WTC11 (cell line): ENCODE results near the gene RNF145. TPM values are rescaled to one million over a fixed set of nuclear protein-coding genes. Genes with fewer than 3 reads are reported as not detected.

Source experiments
- ATAC-seq: fragments of 200-7000 bp; cut with Tn5 transposase; 2 replicates; pipeline ENCODE4 v1.10.0; 2021; ENCODE audit warnings: mild to moderate bottlenecking, moderate library complexity
- CTCF ChIA-PET: fragments of 300-600 bp; sonication (Branson Sonifier 250); formaldehyde crosslinking; loops from one replicate; lab custom pipeline; 2021; ENCODE audit warnings: antibody characterized with exemption; lab: Charles Lee
- POLR2A ChIA-PET: fragments of 350-600 bp; sonication (Branson Sonifier 250); formaldehyde crosslinking; loops from one replicate; lab custom pipeline; 2021; ENCODE audit warnings: antibody characterized with exemption; lab: Charles Lee
- DNase-seq: peaks from one replicate; pipeline ENCODE4 v3.0.0; 2021; ENCODE audit warnings: low spot score
- H3K27ac Mint-ChIP-seq: 2 replicates; pipeline ENCODE4 v1.8.0; 2021; ENCODE audit warnings: mixed read lengths
- H3K27me3 Mint-ChIP-seq: 2 replicates; pipeline ENCODE4 v1.8.0; 2021; ENCODE audit warnings: low read depth, mild to moderate bottlenecking, moderate library complexity, mixed read lengths
- H3K36me3 Mint-ChIP-seq: 2 replicates; pipeline ENCODE4 v1.8.0; 2021; ENCODE audit warnings: mixed read lengths
- H3K4me1 Mint-ChIP-seq: 2 replicates; pipeline ENCODE4 v1.8.0; 2022; ENCODE audit warnings: mixed read lengths
- H3K4me3 Mint-ChIP-seq: 2 replicates; pipeline ENCODE4 v1.8.0; 2021; ENCODE audit warnings: mild to moderate bottlenecking, moderate library complexity, mixed read lengths
- H3K9me3 Mint-ChIP-seq: 2 replicates; pipeline ENCODE4 v1.8.0; 2021; ENCODE audit warnings: mixed read lengths
- ARID4B ChIP-seq: sonication (generic); formaldehyde crosslinking; IDR thresholded peaks from 2 replicates; pipeline ENCODE4 v1.8.0; 2023; ENCODE audit warnings: missing genetic modification reagents, mild to moderate bottlenecking, borderline replicate concordance
- ATF6 ChIP-seq: sonication (generic); formaldehyde crosslinking; IDR thresholded peaks from 2 replicates; pipeline ENCODE4 v1.8.1; 2023; ENCODE audit warnings: mild to moderate bottlenecking, missing genetic modification reagents
- EMX1 ChIP-seq: fragments of 250-450 bp; sonication (Bioruptor Pico); IDR thresholded peaks from 2 replicates; pipeline ENCODE4 v1.8.0; 2021; ENCODE audit warnings: mild to moderate bottlenecking
- FOXJ3 ChIP-seq: sonication (generic); formaldehyde crosslinking; IDR thresholded peaks from 2 replicates; pipeline ENCODE4 v1.9.0; 2021; ENCODE audit warnings: missing genetic modification reagents, mild to moderate bottlenecking, borderline replicate concordance
- FOXP1 ChIP-seq: sonication (generic); formaldehyde crosslinking; IDR thresholded peaks from 2 replicates; pipeline ENCODE4 v1.8.0; 2022; ENCODE audit warnings: missing genetic modification reagents, mild to moderate bottlenecking, moderate library complexity, borderline replicate concordance
- IRF2 ChIP-seq: sonication (generic); formaldehyde crosslinking; IDR thresholded peaks from 2 replicates; pipeline ENCODE4 v1.8.0; 2022; ENCODE audit warnings: low read depth, missing genetic modification reagents, borderline replicate concordance
- NFE2L1 ChIP-seq: sonication (generic); formaldehyde crosslinking; IDR thresholded peaks from 2 replicates; pipeline ENCODE4 v1.8.1; 2023; ENCODE audit warnings: missing genetic modification reagents
- OVOL2 ChIP-seq: fragments of 250-450 bp; sonication (Bioruptor Pico); IDR thresholded peaks from 2 replicates; pipeline ENCODE4 v1.9.0; 2021; ENCODE audit warnings: mild to moderate bottlenecking, borderline replicate concordance
- PREB ChIP-seq: sonication (generic); formaldehyde crosslinking; IDR thresholded peaks from 2 replicates; pipeline ENCODE4 v1.8.1; 2022; ENCODE audit warnings: mild to moderate bottlenecking, missing genetic modification reagents, moderate library complexity, borderline replicate concordance
- STAT6 ChIP-seq: sonication (generic); formaldehyde crosslinking; conservative IDR thresholded peaks from 2 replicates; pipeline ENCODE4 v1.8.1; 2023; ENCODE audit warnings: mild to moderate bottlenecking, low read depth, missing genetic modification reagents, moderate library complexity
- TEAD1 ChIP-seq: sonication (generic); formaldehyde crosslinking; IDR thresholded peaks from 2 replicates; pipeline ENCODE4 v1.8.0; 2022; ENCODE audit warnings: mild to moderate bottlenecking, missing genetic modification reagents
- ZNF121 ChIP-seq: sonication (generic); formaldehyde crosslinking; IDR thresholded peaks from 2 replicates; pipeline ENCODE4 v1.8.0; 2023; ENCODE audit warnings: missing genetic modification reagents
- ZNF219 ChIP-seq: sonication (generic); formaldehyde crosslinking; IDR thresholded peaks from 2 replicates; pipeline ENCODE4 v1.8.0; 2023; ENCODE audit warnings: missing genetic modification reagents, mild to moderate bottlenecking, borderline replicate concordance
- ZNF416 ChIP-seq: fragments of 250-450 bp; sonication (Bioruptor Pico); IDR thresholded peaks from 2 replicates; pipeline ENCODE4 v1.9.0; 2021; ENCODE audit warnings: mild to moderate bottlenecking, inconsistent platforms
- total RNA-seq: library from RNA; stranded (reverse); gene quantifications from 3 replicates; pipeline ENCODE4 v1.2.3, GENCODE V29; 2021

The RNF145 gene
- total RNA-seq, 1 experiment from 2014 or later = 76.8 TPM

- H3K9me3 Mint-ChIP-seq = no peaks in the 10 kb centered on the region
- ChIA-PET CTCF (no interaction called here), POLR2A (no interaction called here)
- peaks cover 9% of the 10 kb centered on the region for H3K4me1 Mint-ChIP-seq
- TF ChIP-seq ZNF219 (no peak), STAT6 (CRISPR knock-in tag) (no peak), OVOL2 (CRISPR knock-in tag) (no peak), IRF2 (CRISPR knock-in tag) (no peak), ZNF416 (CRISPR knock-in tag) (no peak), FOXP1 (CRISPR knock-in tag) (no peak), FOXJ3 (CRISPR knock-in tag) (no peak), NFE2L1 (CRISPR knock-in tag) (no peak), ZNF121 (CRISPR knock-in tag) (no peak), EMX1 (CRISPR knock-in tag) (no peak), ARID4B (CRISPR knock-in tag) (no peak), ATF6 (no peak), PREB (CRISPR knock-in tag) (no peak), TEAD1 (CRISPR knock-in tag) (no peak)
- TF ChIP-seq, all 79 proteins: peak for 0
- H3K4me3 Mint-ChIP-seq = no peak overlapping the region
- ATAC-seq = no peak
- no peak for DNase-seq
- H3K36me3 Mint-ChIP-seq = no peaks in the 10 kb centered on the region
- peaks cover 24% of the 10 kb centered on the region for H3K27me3 Mint-ChIP-seq
- H3K27ac Mint-ChIP-seq = no peak overlapping the region
Measured at GRCh38 chr5:159215886-159216285, 6.5 kb upstream of the RNF145 start.

GRCh38 chr5:159214486-159215271 is 5.3 kb upstream of the RNF145 start:
- Mint-ChIP-seq H3K9me3 (no peaks in the 10 kb centered on the region), H3K36me3 (no peaks in the 10 kb centered on the region), H3K27me3 (peaks cover 23% of the 10 kb centered on the region), H3K4me3 (no peak overlapping the region), H3K27ac (no peak overlapping the region), H3K4me1 (peaks cover 21% of the 10 kb centered on the region)
- POLR2A ChIA-PET = no interaction called here
- CTCF ChIA-PET = interaction anchor here (1.7 kb wide), 1 partner anchor 58 kb away, joined by 5 read pairs; no protein-coding TSS in a partner anchor
- TF ChIP-seq NFE2L1 (CRISPR knock-in tag) = no peak
- no peak for DNase-seq
- ATAC-seq = no peak
